Measurements from ENCODE around the gene KLHL42.
A peak's percentile ranks its signal among the peaks of the same experiment; 100 is the strongest.

The KLHL42 gene

GRCh38 chr12:27779416-27779919 lies 565 bp upstream of the KLHL42 start:
- H3K4me3 ChIP-seq (ENCODE audit: low read depth, low read length): peak overlapping the region; percentile 86
- CTCF ChIA-PET: interaction anchor here (0.8 to 2.7 kb wide), 10 partner anchors 9 to 394 kb away, joined by 3 to 9 read pairs (median 5); no protein-coding TSS in a partner anchor
- POLR2A ChIA-PET: interaction anchor here (0.7 to 1.1 kb wide), 4 partner anchors 16 to 83 kb away, joined by 3 to 4 read pairs (median 4); no protein-coding TSS in a partner anchor
- no peak for TF ChIP-seq CTCF (IDR thresholded peaks at IDR 0.05; ENCODE audit: insufficient read depth, low read length, missing control alignments)
- no peak for DNase-seq (ENCODE audit: low read depth, low spot score)

- ChIA-PET POLR2A (no interaction called here), CTCF (interaction anchor here (1.2 to 2.7 kb wide), 4 partner anchors 41 to 392 kb away, joined by 3 to 9 read pairs (median 6); no protein-coding TSS in a partner anchor)
- no peak for TF ChIP-seq CTCF (IDR thresholded peaks at IDR 0.05; ENCODE audit: insufficient read depth, low read length, missing control alignments)
- peak overlapping the region; percentile 86 for H3K4me3 ChIP-seq (ENCODE audit: low read depth, low read length)
- no peak for DNase-seq (ENCODE audit: low read depth, low spot score)
Observed at GRCh38 chr12:27780612-27781408, 777 bp downstream of the KLHL42 start.

GRCh38 chr12:27781680-27782079 lies 1.6 kb downstream of the KLHL42 start:
- no peak for DNase-seq (ENCODE audit: low read depth, low spot score)
- H3K4me3 ChIP-seq (ENCODE audit: low read depth, low read length): peak overlapping the region; percentile 6
- TF ChIP-seq CTCF (IDR thresholded peaks at IDR 0.05; ENCODE audit: insufficient read depth, low read length, missing control alignments): no peak
- ChIA-PET CTCF (no interaction called here), POLR2A (no interaction called here)

GRCh38 chr12:27782481-27782880 lies 2.4 kb downstream of the KLHL42 start:
- POLR2A ChIA-PET: no interaction called here
- H3K4me3 ChIP-seq (ENCODE audit: low read depth, low read length): no peak overlapping the region
- DNase-seq (ENCODE audit: low read depth, low spot score): no peak
- no peak for TF ChIP-seq CTCF (IDR thresholded peaks at IDR 0.05; ENCODE audit: insufficient read depth, low read length, missing control alignments)
- CTCF ChIA-PET: no interaction called here

- no peak for TF ChIP-seq CTCF (IDR thresholded peaks at IDR 0.05; ENCODE audit: insufficient read depth, low read length, missing control alignments)
- DNase-seq (ENCODE audit: low read depth, low spot score): no peak
- ChIA-PET POLR2A (no interaction called here), CTCF (interaction anchor here (1.3 to 1.5 kb wide), 2 partner anchors 35 to 155 kb away, joined by 3 read pairs; no protein-coding TSS in a partner anchor)
- no peak overlapping the region for H3K4me3 ChIP-seq (ENCODE audit: low read depth, low read length)
Observed at GRCh38 chr12:27785882-27786570, 6.0 kb downstream of the KLHL42 start.

GRCh38 chr12:27787559-27787958 lies 7.5 kb downstream of the KLHL42 start:
- POLR2A ChIA-PET: no interaction called here

More at GRCh38 chr12:27787559-27787958, 7.5 kb downstream of the KLHL42 start:
- CTCF ChIA-PET: interaction anchor here (0.9 to 2.2 kb wide), 4 partner anchors 8 to 53 kb away, joined by 3 to 7 read pairs (median 4); partner anchors contain the start of genes KLHL42 and MANSC4
- DNase-seq (ENCODE audit: low read depth, low spot score): no peak
- TF ChIP-seq CTCF (IDR thresholded peaks at IDR 0.05; ENCODE audit: insufficient read depth, low read length, missing control alignments): no peak
- no peak overlapping the region for H3K4me3 ChIP-seq (ENCODE audit: low read depth, low read length)
